Neuronal stem cell (in vitro differentiated cells): ENCODE measurements around the gene RALGAPA2.

ENCODE experiments used
- DNase-seq: peaks from one replicate; pipeline ENCODE4 v3.0.0-alpha.2; 2013; ENCODE audit warnings: low spot score
- H2AFZ ChIP-seq: one replicate; pipeline ENCODE4 v1.6.1; 2013; ENCODE audit warnings: mild to moderate bottlenecking, low read length, inconsistent platforms
- H2AK5ac ChIP-seq: 2 replicates; pipeline ENCODE4 v1.6.1; 2013; ENCODE audit warnings: low read depth, mild to moderate bottlenecking, inconsistent platforms, low read length, moderate library complexity, mixed read lengths
- H2BK120ac ChIP-seq: 2 replicates; pipeline ENCODE4 v1.6.1; 2013; ENCODE audit warnings: low read depth, mild to moderate bottlenecking, inconsistent platforms, low read length, moderate library complexity, mixed read lengths
- H2BK12ac ChIP-seq: one replicate; pipeline ENCODE4 v1.6.1; 2013; ENCODE audit warnings: low read length, inconsistent platforms
- H2BK15ac ChIP-seq: 2 replicates; pipeline ENCODE4 v1.6.1; 2013; ENCODE audit warnings: mild to moderate bottlenecking, low read length, inconsistent platforms, mixed read lengths
- H2BK5ac ChIP-seq: one replicate; pipeline ENCODE4 v1.6.1; 2013; ENCODE audit warnings: inconsistent platforms, mild to moderate bottlenecking, low read length, moderate library complexity
- H3K14ac ChIP-seq: one replicate; pipeline ENCODE4 v1.6.1; 2013; ENCODE audit warnings: low read length, inconsistent platforms
- H3K18ac ChIP-seq: 2 replicates; pipeline ENCODE4 v1.6.1; 2013; ENCODE audit warnings: low read length, inconsistent platforms
- H3K23ac ChIP-seq: 2 replicates; pipeline ENCODE4 v1.6.1; 2013; ENCODE audit warnings: low read depth, mild to moderate bottlenecking, mixed read lengths, low read length, inconsistent platforms; ENCODE audit not compliant: poor library complexity
- H3K27ac ChIP-seq: replicated peaks from 3 replicates; pipeline ENCODE4 v1.5.1; 2013; ENCODE audit warnings: low read length, inconsistent platforms
- H3K27me3 ChIP-seq, 3 experiments: 2 replicates each; pipeline ENCODE4 v1.6.1; 2013; ENCODE audit warnings: low read length in 3 of 3, mild to moderate bottlenecking in 2 of 3, inconsistent platforms in 1 of 3, low read depth in 1 of 3, mixed read lengths in 1 of 3, moderate library complexity in 1 of 3; ENCODE audit not compliant: control insufficient read depth in 3 of 3, insufficient read depth in 3 of 3
- H3K36me3 ChIP-seq, 2 donors: replicated peaks in 1 of 2; 2 replicates each; pipeline ENCODE4 v1.6.1; 2013; ENCODE audit warnings: low read length in 2 of 2; ENCODE audit not compliant: control insufficient read depth in 2 of 2, insufficient read depth in 2 of 2
- H3K4ac ChIP-seq: 2 replicates; pipeline ENCODE4 v1.6.1; 2013; ENCODE audit warnings: inconsistent platforms, mild to moderate bottlenecking, low read length, moderate library complexity
- H3K4me1 ChIP-seq, 2 donors: 1 replicate in 1 of 2; 2 replicates in 1 of 2; pipeline ENCODE4 v1.6.1; 2013; ENCODE audit warnings: low read length in 2 of 2, low read depth in 1 of 2; ENCODE audit not compliant: control insufficient read depth in 2 of 2, insufficient read depth in 1 of 2
- H3K4me2 ChIP-seq: one replicate; pipeline ENCODE4 v1.6.1; 2013; ENCODE audit warnings: mild to moderate bottlenecking, low read length, inconsistent platforms; ENCODE audit not compliant: insufficient read depth, poor library complexity, severe bottlenecking
- H3K4me3 ChIP-seq, 2 donors: 2 replicates each; pipeline ENCODE4 v1.5.1; 2013; ENCODE audit warnings: low read length in 2 of 2, mild to moderate bottlenecking in 2 of 2, inconsistent platforms in 1 of 2, moderate library complexity in 1 of 2
- H3K79me1 ChIP-seq: one replicate; pipeline ENCODE4 v1.6.1; 2013; ENCODE audit warnings: low read depth, mild to moderate bottlenecking, inconsistent platforms, low read length, moderate library complexity
- H3K9ac ChIP-seq: one replicate; pipeline ENCODE4 v1.6.1; 2013; ENCODE audit warnings: mild to moderate bottlenecking, low read depth, low read length, inconsistent platforms; ENCODE audit not compliant: poor library complexity
- H3K9me3 ChIP-seq, 2 donors: replicated peaks in 1 of 2; 2 replicates each; pipeline versions ENCODE3 to v1.6.1; 2013; ENCODE audit warnings: low read length in 2 of 2, mild to moderate bottlenecking in 2 of 2, inconsistent platforms in 1 of 2, low read depth in 1 of 2, mixed read lengths in 1 of 2, moderate library complexity in 1 of 2; ENCODE audit not compliant: control insufficient read depth in 2 of 2, insufficient read depth in 1 of 2
- H4K8ac ChIP-seq: one replicate; pipeline ENCODE4 v1.6.1; 2013; ENCODE audit warnings: low read depth, mild to moderate bottlenecking, inconsistent platforms, low read length, moderate library complexity
- H4K91ac ChIP-seq: one replicate; pipeline ENCODE4 v1.6.1; 2013; ENCODE audit warnings: low read length, low read depth, mild to moderate bottlenecking, inconsistent platforms; ENCODE audit not compliant: poor library complexity
- WGBS, 2 donors: extraction: QIAGEN DNeasy Blood & Tissue Kit; methylation state at CpG; one replicate each; pipeline ENCODE4 v1.1.7; 2013; ENCODE audit warnings: missing lambda C conversion rate in 2 of 2, mixed read lengths in 1 of 2; ENCODE audit not compliant: insufficient read length in 2 of 2, insufficient replicate concordance in 1 of 2; ENCODE audit errors: extremely low coverage in 2 of 2; 5-methylcytosine and 5-hydroxymethylcytosine counted together

The RALGAPA2 gene

DNA sequence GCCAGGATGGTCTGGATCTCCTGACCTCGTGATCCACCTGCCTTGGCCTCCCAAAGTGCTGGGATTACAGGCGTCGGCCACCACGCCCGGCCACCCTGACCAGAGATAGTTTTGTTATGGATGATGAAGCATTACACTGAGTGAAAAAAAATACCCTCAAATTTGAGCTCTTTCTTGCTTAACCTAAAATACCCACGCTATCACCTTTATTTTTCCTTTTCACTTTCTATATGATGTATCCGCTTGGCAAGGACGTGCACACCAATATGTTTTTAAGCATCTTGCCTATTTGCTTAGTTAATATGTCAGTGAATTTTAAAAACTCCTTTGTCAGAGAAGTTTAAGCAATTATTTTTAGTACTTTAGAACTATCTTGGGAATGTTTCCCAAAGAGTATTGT, 194.2 kb downstream of the RALGAPA2 start:
- no peak overlapping the region for H4K8ac ChIP-seq
- H2BK15ac ChIP-seq, result no peak overlapping the region
- no peak overlapping the region for H2BK12ac ChIP-seq
- peaks cover 5 to 19% of the 10 kb centered on the region in 2 donors for H3K36me3 ChIP-seq
- no peak overlapping the region for H3K23ac ChIP-seq
- H3K4me2 ChIP-seq, result no peak overlapping the region
- H3K79me1 ChIP-seq, result no peaks in the 10 kb centered on the region
- H2BK120ac ChIP-seq, result no peak overlapping the region
- no peak overlapping the region for H2AK5ac ChIP-seq
- H4K91ac ChIP-seq, result no peak overlapping the region
- H3K9ac ChIP-seq, result no peak overlapping the region
- H3K4me3 ChIP-seq, result no peak overlapping the region
- H3K14ac ChIP-seq, result no peak overlapping the region
- 100% methylated on average over 1 of the region's 8 CpGs; no CpG with 5 or more reads in 1 of the 2 donors for WGBS, 2 donors
- no peak overlapping the region for H3K27ac ChIP-seq
- no peak overlapping the region for H3K4ac ChIP-seq
- H3K18ac ChIP-seq, result no peak overlapping the region
- peaks cover 0 to 8% of the 10 kb centered on the region in 2 donors for H3K4me1 ChIP-seq
- H2BK5ac ChIP-seq, result no peak overlapping the region
- H3K27me3 ChIP-seq, result no peaks in the 10 kb centered on the region
- no peak overlapping the region for H2AFZ ChIP-seq
- DNase-seq, result no peak
- H3K9me3 ChIP-seq, result peaks cover 17 to 19% of the 10 kb centered on the region in 2 donors

GRCh38 chr20:20517296-20517695, 195.1 kb downstream of the RALGAPA2 start:
- no peak overlapping the region for H3K4me2 ChIP-seq
- no peak overlapping the region for H2AK5ac ChIP-seq
- no peak overlapping the region for H3K9ac ChIP-seq
- no peak overlapping the region for H2AFZ ChIP-seq
- H2BK15ac ChIP-seq, result no peak overlapping the region
- no peak overlapping the region for H3K14ac ChIP-seq
- no peak overlapping the region for H2BK12ac ChIP-seq
- no peak for DNase-seq
- H2BK5ac ChIP-seq, result no peak overlapping the region
- H3K4ac ChIP-seq, result no peak overlapping the region
- no peak overlapping the region for H3K27ac ChIP-seq
- H3K36me3 ChIP-seq, result peaks cover 7 to 29% of the 10 kb centered on the region in 2 donors
- H2BK120ac ChIP-seq, result no peak overlapping the region
- peaks cover 17 to 20% of the 10 kb centered on the region in 2 donors for H3K9me3 ChIP-seq
- H4K8ac ChIP-seq, result no peak overlapping the region
- H4K91ac ChIP-seq, result no peak overlapping the region
- H3K79me1 ChIP-seq, result no peaks in the 10 kb centered on the region
- no CpG with 5 or more reads among the region's 2 CpGs for WGBS, 2 donors
- peaks cover 0 to 8% of the 10 kb centered on the region in 2 donors for H3K4me1 ChIP-seq
- H3K18ac ChIP-seq, result no peak overlapping the region
- H3K23ac ChIP-seq, result no peak overlapping the region
- no peak overlapping the region for H3K4me3 ChIP-seq
- no peaks in the 10 kb centered on the region for H3K27me3 ChIP-seq

GRCh38 chr20:20513720-20514119, 198.7 kb downstream of the RALGAPA2 start:
- H2BK120ac ChIP-seq, result no peak overlapping the region
- H3K18ac ChIP-seq, result no peak overlapping the region
- H4K91ac ChIP-seq, result no peak overlapping the region
- H2AFZ ChIP-seq, result no peak overlapping the region
- no peak overlapping the region for H3K4me3 ChIP-seq
- no peak overlapping the region for H2BK5ac ChIP-seq
- DNase-seq, result no peak
- no peak overlapping the region for H3K4me2 ChIP-seq
- H3K9ac ChIP-seq, result no peak overlapping the region
- H3K36me3 ChIP-seq, result peaks cover 3 to 30% of the 10 kb centered on the region in 2 donors
- H4K8ac ChIP-seq, result no peak overlapping the region
- no peak overlapping the region for H3K4ac ChIP-seq
- H3K79me1 ChIP-seq, result no peaks in the 10 kb centered on the region
- H3K9me3 ChIP-seq, result peaks cover 17 to 20% of the 10 kb centered on the region in 2 donors
- H3K27me3 ChIP-seq, result no peaks in the 10 kb centered on the region
- no peak overlapping the region for H2AK5ac ChIP-seq
- no peak overlapping the region for H3K23ac ChIP-seq
- no peak overlapping the region for H2BK12ac ChIP-seq
- peak overlapping the region; percentile 14 for H2BK15ac ChIP-seq
- H3K14ac ChIP-seq, result no peak overlapping the region
- no peaks in the 10 kb centered on the region for H3K4me1 ChIP-seq
- no CpG with 5 or more reads among the region's 1 CpG for WGBS, 2 donors
- H3K27ac ChIP-seq, result no peak overlapping the region

GRCh38 chr20:20505554-20505953, 206.9 kb downstream of the RALGAPA2 start:
- Histone ChIP-seq H2BK12ac (no peak overlapping the region), H2BK15ac (no peak overlapping the region), H3K9ac (no peak overlapping the region), H3K14ac (no peak overlapping the region), H4K8ac (no peak overlapping the region), H3K27ac (no peak overlapping the region), H3K4ac (no peak overlapping the region), H3K4me2 (no peak overlapping the region), H2BK5ac (no peak overlapping the region), H3K4me1 (peaks cover 3 to 5% of the 10 kb centered on the region in 2 donors), H3K4me3 (no peak overlapping the region), H3K79me1 (no peaks in the 10 kb centered on the region), H4K91ac (no peak overlapping the region), H2AFZ (no peak overlapping the region), H3K23ac (no peak overlapping the region), H3K9me3 (peaks cover 0 to 4% of the 10 kb centered on the region in 2 donors), H2BK120ac (no peak overlapping the region), H3K18ac (no peak overlapping the region), H2AK5ac (no peak overlapping the region), H3K36me3 (peaks cover 7 to 36% of the 10 kb centered on the region in 2 donors), H3K27me3 (no peaks in the 10 kb centered on the region)
- no CpG with 5 or more reads among the region's 2 CpGs for WGBS, 2 donors
- DNase-seq, result no peak
